Omental fat pad (tissue), 4 donors: Measurements from ENCODE around the gene ELN. TPM values are rescaled to one million over a fixed set of nuclear protein-coding genes. Genes with fewer than 3 reads are reported as not detected.

Source experiments
- ATAC-seq: fragments of 150-250 bp; one replicate; pipeline ENCODE4 v1.9.1; 2016; ENCODE audit warnings: mild to moderate bottlenecking, moderate library complexity; ENCODE audit not compliant: low FRiP score
- DNase-seq: peaks from one replicate; pipeline ENCODE4 v3.0.0-alpha.2; 2019; ENCODE audit warnings: low spot score
- total RNA-seq, 4 donors: library from RNA; depleted of rRNA; stranded (reverse); fragments of >200 nt; gene quantifications; one replicate each; pipeline ENCODE4 v1.1.0, GENCODE V29; 2016
- TF ChIP-seq, protein P1 (sequence below), 3 donors: fragments of 450-650 bp; IDR thresholded peaks; one replicate each; pipeline ENCODE4 v1.5.1; 2016 to 2017; ENCODE audit warnings: antibody characterized with exemption in 3 of 3, mild to moderate bottlenecking in 3 of 3, moderate library complexity in 2 of 3

ELN gene
- total RNA-seq, 4 donors from 2014 or later: 61.2 to 133 (median 83.8) TPM

DNA sequence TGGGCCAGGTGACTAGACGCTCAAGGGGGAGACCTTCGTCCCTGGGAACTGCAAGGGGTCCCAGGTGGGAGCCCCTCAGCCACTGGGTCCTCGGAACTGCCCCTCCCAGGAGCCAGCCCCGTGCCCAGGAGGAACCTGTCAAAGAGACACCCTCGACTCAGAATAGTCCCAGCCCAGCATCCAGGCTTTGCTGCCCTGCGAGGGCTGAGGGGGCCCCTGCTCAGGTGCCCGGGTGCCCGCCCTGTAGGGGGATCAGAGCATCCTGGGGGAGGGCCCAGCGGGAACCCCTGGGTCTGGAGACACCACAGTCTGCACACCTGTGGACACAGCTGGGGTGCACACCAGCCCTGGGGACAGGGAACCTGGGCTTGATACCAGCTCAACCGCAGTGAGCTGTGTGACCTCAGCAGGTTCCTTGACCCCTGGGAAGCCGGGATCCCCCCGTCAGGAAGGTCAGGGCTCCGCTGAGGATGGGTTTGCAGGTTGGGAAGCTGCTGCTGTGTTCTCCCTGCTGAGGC, 407 bp downstream of the ELN start:
- no peak for DNase-seq
- TF ChIP-seq, protein P1, sequence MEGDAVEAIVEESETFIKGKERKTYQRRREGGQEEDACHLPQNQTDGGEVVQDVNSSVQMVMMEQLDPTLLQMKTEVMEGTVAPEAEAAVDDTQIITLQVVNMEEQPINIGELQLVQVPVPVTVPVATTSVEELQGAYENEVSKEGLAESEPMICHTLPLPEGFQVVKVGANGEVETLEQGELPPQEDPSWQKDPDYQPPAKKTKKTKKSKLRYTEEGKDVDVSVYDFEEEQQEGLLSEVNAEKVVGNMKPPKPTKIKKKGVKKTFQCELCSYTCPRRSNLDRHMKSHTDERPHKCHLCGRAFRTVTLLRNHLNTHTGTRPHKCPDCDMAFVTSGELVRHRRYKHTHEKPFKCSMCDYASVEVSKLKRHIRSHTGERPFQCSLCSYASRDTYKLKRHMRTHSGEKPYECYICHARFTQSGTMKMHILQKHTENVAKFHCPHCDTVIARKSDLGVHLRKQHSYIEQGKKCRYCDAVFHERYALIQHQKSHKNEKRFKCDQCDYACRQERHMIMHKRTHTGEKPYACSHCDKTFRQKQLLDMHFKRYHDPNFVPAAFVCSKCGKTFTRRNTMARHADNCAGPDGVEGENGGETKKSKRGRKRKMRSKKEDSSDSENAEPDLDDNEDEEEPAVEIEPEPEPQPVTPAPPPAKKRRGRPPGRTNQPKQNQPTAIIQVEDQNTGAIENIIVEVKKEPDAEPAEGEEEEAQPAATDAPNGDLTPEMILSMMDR (IDR thresholded peaks at IDR 0.05): no peak
- ATAC-seq: no peak

DNA sequence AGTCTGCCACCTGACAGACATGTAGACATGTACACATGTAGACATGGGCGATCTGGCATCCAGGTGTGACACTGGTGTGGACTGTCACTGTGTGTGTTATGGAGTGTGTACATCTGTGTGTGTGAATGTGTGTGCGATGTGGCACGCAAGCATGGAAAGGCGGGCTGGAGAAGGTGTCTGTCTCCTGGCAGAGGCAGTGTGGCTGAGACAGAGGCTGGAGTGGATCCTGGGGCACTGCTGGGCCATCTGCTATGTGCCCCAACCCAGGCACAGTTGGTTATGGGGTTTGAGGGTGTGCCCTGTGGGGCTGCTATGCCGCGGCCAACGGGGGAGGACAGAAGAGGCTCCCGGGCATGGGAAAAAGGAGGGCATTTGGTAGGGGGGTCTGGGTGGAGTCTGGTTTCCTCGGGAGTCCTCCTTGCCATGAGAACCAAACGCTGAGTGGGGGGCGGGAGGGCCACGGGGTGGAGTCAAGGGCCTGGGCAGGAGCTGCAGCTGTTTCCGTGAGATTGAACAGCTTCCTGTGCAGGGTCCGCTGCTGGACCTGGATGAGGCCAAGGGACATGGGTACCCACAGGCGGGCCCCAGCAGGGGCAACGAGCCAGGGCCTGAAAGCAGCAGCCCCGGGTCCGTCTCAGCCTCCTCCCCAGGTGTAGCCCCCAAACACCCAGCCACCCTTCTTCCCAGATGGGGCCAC, 1.3 kb downstream of the ELN start:
- TF ChIP-seq, protein P1 (IDR thresholded peaks at IDR 0.05): no peak
- no peak for ATAC-seq
- no peak for DNase-seq

GRCh38 chr7:74029991-74030415, 2.0 kb downstream of the ELN start:
- DNase-seq: no peak
- TF ChIP-seq, protein P1 (IDR thresholded peaks at IDR 0.05): no peak
- ATAC-seq: no peak

DNA sequence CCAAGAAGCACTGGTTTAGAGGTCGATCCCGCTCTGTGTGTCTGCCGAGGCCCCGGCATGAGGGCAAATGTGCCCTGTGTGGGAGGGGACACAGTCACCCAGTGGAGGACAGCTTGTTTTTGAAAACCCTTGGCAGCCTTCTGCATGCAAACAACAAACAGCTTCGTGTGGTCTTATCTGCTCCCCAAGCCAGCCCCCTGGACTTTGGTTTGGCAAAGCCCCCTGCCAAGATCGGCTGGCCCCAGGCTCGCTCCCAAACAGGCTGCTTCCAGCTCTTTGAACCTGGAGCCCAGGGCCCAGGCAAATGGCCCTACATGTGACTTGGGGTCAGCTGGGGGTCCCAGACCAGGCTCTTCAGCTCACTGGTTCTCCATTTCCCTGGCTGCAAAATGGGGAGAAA, 2.9 kb downstream of the ELN start:
- no peak for DNase-seq
- TF ChIP-seq, protein P1 (IDR thresholded peaks at IDR 0.05): no peak
- ATAC-seq: no peak

DNA sequence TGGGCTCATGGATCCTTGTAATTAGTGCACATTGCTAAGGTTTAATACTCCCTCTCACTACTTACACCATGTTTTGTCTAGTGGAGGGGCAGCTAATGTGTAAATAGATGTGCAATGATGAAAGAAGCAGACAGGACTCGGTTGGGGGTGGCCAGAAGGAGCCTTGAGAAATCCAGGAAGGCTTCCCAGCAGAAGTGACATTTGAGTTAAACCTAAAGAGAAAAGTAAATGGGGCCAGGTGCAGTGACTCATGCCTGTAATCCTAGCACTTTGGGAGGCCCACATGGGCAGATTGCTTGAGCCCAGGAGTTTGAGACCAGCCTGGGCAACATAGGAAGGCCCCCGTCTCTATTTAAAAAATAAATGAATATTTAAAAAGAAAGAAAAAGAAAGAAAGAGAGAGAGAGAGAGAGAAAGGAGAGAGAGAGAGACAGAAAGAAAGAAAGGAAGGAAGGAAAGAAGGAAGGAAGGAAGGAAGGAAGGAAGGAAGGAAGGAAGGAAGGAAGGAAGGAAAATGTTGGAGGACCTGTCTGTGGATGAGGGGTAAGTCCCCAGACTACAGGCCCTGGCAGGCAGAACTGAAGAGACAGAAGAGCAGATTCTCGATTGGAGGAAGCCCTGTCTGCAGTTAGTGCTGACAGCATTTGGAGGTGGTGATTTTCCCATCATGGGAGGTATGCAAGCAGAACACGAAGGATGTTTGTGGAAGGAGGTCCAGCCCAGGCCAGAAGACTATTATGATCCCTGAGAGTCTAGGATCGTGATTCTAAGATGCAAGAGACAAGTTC, 3.6 kb downstream of the ELN start:
- TF ChIP-seq, protein P1 (IDR thresholded peaks at IDR 0.05): no peak
- DNase-seq (no peak), ATAC-seq (no peak)

DNA sequence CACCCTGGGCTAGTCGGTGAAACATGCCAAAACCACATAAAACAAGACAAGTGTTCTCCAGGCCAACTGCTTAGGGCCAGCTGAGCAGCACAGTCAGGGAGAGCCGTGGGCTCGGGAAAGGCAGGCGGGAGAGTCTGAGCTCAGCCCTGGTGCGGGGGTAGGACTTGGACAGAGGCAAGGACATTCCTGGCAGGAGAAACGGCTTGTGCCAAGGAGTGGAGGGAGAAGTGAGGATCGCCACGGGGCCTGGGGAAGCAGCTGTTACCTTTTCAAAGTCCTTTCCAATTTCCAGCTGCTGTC, 4.2 kb downstream of the ELN start:
- TF ChIP-seq, protein P1 (IDR thresholded peaks at IDR 0.05): no peak
- DNase-seq: no peak
- ATAC-seq: peak; percentile 73
